GM21786 (cell line): ENCODE data around the gene LYPD1.

Experiments used
- ATAC-seq: cut with Tn5 transposase; IDR thresholded peaks from one replicate; pipeline ENCODE4 v1.9.1; 2021; ENCODE audit not compliant: unreplicated experiment

Gene LYPD1

DNA sequence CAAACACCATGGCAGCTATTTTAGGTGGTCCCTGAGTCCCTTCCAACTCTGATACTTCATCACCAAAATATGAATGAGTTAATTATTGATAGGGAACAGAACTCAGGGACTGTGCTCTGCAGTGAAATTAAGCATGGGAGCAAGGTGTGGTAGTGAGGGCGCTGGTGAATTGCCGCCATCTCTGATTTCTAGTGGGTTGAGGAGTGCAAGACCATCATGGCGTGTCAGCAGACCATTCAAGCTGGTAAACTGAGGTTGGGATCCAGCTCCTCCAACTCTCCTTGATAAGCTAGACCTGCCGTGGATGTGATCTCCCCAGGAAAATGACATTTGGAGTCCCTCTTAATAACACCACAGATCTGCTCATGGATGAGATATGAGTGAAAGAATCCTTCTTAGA lies 70.4 kb downstream of the LYPD1 start:
- ATAC-seq: no peak

DNA sequence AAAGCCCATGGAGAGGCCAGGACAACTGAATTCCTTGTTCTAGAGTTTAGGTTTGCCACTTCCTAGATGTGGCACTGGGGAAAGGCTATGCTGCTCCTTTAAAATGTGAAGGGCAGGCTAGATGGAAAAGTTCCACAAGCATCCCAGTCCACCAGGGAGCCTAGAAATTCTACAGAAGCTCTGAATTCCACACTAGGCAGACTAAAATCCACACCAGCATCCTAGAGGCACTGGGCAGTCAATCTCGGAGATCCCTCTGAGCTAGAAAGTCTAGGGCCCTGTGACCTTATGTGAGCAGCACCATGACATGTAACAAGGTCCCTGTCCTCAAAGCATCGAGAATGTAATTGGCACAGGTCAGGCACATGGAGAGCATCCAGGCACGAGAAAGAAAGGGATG lies 71.5 kb downstream of the LYPD1 start:
- no peak for ATAC-seq

DNA sequence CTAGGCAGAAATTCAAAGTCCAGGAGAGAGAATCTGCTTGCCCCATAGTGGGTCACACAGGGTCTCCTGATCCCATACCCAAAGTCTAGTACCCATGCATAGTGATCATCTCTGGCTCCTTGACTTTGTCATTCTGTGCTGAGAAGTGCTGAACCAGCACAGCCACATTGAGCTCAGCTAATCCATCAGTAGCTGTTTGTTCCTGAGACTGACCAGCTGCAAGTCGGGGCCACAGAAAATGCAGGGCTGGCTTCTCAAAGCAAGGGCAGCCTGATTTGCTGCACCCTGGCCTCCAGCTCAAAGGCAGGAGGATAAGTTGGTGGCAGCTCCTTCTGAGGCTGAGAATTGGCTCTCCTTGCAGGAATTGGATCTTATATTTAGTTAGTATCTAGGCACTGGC lies 72.2 kb downstream of the LYPD1 start:
- no peak for ATAC-seq

DNA sequence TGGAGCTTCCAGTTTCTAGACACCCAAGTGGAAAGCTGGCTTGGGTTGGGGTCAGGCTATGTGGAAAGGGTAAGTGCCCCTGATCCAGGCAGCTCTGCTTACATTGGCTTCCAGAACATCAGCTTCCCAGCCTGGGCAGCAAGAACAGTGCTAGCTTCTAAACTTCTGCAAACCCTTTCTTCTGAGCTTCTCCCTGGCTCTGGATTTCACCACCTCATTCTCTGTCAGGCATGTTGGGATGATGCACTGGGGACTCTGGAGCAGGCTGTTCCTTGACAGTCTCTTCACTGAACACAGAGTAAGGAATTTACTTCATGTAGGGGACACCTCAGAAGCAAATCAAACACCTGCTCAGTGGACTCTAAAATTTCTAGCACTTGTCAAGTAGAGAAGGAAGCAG lies 72.8 kb downstream of the LYPD1 start:
- ATAC-seq: no peak

DNA sequence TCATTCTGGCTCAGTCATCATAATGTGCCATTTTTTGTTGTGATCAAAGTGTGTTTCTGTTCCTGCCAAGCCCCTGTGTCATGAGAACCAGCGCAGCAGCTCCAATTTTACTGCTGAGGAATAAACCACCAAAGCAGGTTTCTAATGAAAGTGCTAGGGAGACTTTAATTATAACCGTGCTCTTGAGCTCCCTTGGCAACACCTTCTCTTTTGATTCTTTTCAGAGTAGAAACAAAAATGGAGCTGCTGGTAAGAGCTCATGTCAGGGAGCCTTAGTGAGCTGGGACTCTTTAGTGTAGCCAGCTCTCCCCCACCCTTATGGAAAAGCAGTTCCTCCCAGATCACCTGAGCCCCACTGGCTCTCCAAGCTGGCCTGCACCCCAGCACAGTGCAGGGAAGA lies 74.3 kb downstream of the LYPD1 start:
- no peak for ATAC-seq

DNA sequence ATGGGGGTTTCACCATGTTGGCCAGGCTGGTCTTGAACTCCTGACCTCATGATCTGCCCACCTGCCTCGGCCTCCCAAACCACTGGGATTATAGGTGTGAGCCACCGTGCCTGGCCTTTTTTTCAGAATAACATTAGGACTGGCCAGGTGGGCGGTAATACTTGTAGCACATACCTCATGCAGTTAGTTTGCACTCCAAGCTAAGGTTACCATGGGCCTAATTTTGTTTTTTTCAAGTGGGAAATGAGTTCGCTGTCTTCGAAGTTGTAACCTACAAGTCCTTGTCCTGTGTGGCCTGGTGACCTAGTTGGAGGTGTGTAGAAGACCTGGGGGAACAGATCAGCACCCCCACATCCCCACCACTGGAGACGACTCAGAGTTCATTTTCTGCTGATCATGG lies 74.8 kb downstream of the LYPD1 start:
- no peak for ATAC-seq
